ENCODE measurements around the gene CRYBB1.

CRYBB1 gene

DNA sequence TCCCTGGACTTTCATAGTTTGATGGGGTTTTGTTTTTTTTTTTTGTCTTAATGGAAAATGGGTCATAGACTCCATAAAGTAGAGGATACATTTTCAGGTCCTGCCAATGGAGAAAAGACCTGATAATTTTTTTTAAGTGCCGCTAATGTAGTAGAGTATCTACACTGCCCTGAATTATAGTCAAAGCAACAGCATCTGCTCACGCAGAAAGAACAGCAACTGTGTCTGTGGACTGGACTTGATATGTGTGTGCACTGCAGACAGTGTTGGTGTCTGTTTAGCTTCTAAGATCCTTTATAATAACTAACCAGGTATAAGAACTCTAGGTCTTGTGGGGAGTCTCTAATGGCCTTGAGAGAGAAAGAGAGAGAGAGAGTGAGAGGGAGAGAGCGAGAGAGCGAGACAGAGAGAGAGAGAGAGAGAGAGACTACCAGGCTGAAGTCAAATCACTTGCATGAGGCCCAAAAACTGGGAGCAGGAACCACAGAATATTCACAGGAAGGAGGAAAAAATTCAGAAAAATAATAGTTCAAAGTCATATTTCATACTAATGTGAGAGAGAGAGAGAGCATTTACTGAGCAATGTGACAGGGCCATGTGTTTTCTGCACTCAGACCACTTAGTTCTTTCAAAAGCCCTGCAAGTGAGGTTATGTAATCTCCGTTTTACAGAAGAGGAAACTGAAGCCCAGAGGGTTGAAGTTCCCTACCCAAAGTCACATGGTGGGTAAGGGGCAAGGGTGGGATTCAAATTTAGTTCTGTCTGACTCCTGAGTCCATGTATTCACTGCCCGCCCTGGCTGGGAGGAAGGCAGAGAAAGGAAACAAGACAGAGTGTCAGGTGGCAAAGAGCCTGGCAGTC lies 30.9 kb upstream of the CRYBB1 start:
- Histone ChIP-seq H3K9me3 (ENCODE audit: insufficient read depth, low read length, severe bottlenecking) (no peaks in the 10 kb centered on the region), H3K4me2 (ENCODE audit: insufficient read depth, low read length) (no peak overlapping the region), H3K4me1 (ENCODE audit: insufficient read depth, low read length) (peaks cover 42% of the 10 kb centered on the region), H3K79me2 (ENCODE audit: insufficient read depth, low read length) (no peaks in the 10 kb centered on the region), H3K36me3 (ENCODE audit: insufficient read depth, low read length) (no peaks in the 10 kb centered on the region), H4K20me1 (ENCODE audit: insufficient read depth, low read length) (no peaks in the 10 kb centered on the region), H3K9ac (ENCODE audit: low read depth, low read length) (no peak overlapping the region), H2AFZ (ENCODE audit: low read depth, low read length) (no peak overlapping the region), H3K27ac (ENCODE audit: low read length) (peak overlapping the region; percentile 59), H3K27me3 (ENCODE audit: insufficient read depth, low read length, poor library complexity) (peaks cover 5% of the 10 kb centered on the region), H3K4me3 (ENCODE audit: low read depth in 1 of 2, low read length in 2 of 2) (no peak overlapping the region)
- TF ChIP-seq EZH2 (IDR thresholded peaks at IDR 0.05; ENCODE audit: borderline replicate concordance, low read depth, low read length, severe bottlenecking) = no peak
- TF ChIP-seq, protein P1, sequence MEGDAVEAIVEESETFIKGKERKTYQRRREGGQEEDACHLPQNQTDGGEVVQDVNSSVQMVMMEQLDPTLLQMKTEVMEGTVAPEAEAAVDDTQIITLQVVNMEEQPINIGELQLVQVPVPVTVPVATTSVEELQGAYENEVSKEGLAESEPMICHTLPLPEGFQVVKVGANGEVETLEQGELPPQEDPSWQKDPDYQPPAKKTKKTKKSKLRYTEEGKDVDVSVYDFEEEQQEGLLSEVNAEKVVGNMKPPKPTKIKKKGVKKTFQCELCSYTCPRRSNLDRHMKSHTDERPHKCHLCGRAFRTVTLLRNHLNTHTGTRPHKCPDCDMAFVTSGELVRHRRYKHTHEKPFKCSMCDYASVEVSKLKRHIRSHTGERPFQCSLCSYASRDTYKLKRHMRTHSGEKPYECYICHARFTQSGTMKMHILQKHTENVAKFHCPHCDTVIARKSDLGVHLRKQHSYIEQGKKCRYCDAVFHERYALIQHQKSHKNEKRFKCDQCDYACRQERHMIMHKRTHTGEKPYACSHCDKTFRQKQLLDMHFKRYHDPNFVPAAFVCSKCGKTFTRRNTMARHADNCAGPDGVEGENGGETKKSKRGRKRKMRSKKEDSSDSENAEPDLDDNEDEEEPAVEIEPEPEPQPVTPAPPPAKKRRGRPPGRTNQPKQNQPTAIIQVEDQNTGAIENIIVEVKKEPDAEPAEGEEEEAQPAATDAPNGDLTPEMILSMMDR (IDR thresholded peaks at IDR 0.05; ENCODE audit: borderline replicate concordance, extremely low read depth, low read length, poor library complexity, severe bottlenecking) = no peak
- ATAC-seq (ENCODE audit: insufficient read depth, low read depth) (no peak), DNase-seq (no peak)

DNA sequence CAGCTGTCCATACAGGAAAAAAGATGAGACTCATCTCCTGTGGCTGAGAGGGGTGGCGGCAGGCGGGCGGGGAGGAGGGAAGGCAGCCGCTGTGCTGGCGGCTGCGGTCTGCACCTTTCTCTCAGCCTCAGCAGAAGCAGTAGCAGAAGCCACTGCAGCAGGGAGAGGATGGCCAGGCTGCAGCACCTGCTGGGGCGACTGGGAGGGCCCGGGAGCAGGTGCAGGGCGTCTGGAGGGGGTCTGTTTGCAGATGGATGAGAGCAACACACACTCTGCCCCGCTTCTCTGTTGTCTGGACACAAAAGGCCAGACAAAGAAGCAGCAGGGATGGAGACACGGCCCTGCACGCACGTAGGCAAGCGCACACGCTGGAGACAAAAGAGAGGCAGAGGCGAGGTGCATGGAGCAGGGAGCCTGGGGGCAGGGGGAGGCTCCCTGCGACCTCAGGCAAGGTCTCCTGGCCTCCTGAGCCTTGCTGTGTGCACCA lies 30.2 kb upstream of the CRYBB1 start:
- Histone ChIP-seq H3K4me2 (ENCODE audit: insufficient read depth, low read length) (peak overlapping the region; percentile 20; the same call in 1 of the 2 replicates), H3K36me3 (ENCODE audit: insufficient read depth, low read length) (no peaks in the 10 kb centered on the region), H3K4me3 (ENCODE audit: low read depth in 1 of 2, low read length in 2 of 2) (no peak overlapping the region), H3K9me3 (ENCODE audit: insufficient read depth, low read length, severe bottlenecking) (no peaks in the 10 kb centered on the region), H4K20me1 (ENCODE audit: insufficient read depth, low read length) (no peaks in the 10 kb centered on the region), H3K4me1 (ENCODE audit: insufficient read depth, low read length) (peaks cover 49% of the 10 kb centered on the region), H3K9ac (ENCODE audit: low read depth, low read length) (no peak overlapping the region), H3K27ac (ENCODE audit: low read length) (peak overlapping the region; percentile 59), H2AFZ (ENCODE audit: low read depth, low read length) (no peak overlapping the region), H3K27me3 (ENCODE audit: insufficient read depth, low read length, poor library complexity) (peaks cover 1% of the 10 kb centered on the region), H3K79me2 (ENCODE audit: insufficient read depth, low read length) (no peaks in the 10 kb centered on the region)
- DNase-seq (peak; percentile 83), ATAC-seq (ENCODE audit: insufficient read depth, low read depth) (peak; percentile 82)
- no peak for TF ChIP-seq EZH2 (IDR thresholded peaks at IDR 0.05; ENCODE audit: borderline replicate concordance, low read depth, low read length, severe bottlenecking)
- TF ChIP-seq, protein P1 (IDR thresholded peaks at IDR 0.05; ENCODE audit: borderline replicate concordance, extremely low read depth, low read length, poor library complexity, severe bottlenecking) = no peak

DNA sequence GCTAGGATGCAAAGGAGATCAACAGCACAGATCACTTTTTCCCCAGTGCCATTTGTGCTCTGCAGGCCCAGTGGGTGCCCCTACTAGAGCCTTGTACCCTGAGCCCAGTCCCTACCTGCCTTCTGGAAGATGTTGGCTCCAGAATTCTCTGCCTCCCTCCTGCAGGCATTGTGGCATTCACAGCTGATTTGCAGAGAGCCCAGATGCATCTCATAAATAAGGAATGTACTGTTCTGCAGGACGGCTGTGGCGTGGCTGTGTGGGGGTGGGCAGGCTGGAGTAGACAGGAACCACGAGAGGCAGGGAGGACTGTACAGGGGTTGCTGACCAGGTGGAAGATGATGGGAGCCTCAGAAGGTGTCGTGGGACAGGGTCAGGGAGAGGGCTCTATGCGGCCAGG lies 28.3 kb upstream of the CRYBB1 start:
- H3K4me2 ChIP-seq (ENCODE audit: insufficient read depth, low read length) = no peak overlapping the region
- no peaks in the 10 kb centered on the region for H3K36me3 ChIP-seq (ENCODE audit: insufficient read depth, low read length)
- peaks cover 68% of the 10 kb centered on the region for H3K4me1 ChIP-seq (ENCODE audit: insufficient read depth, low read length)
- DNase-seq = no peak
- TF ChIP-seq EZH2 (IDR thresholded peaks at IDR 0.05; ENCODE audit: borderline replicate concordance, low read depth, low read length, severe bottlenecking) = no peak
- TF ChIP-seq, protein P1 (IDR thresholded peaks at IDR 0.05; ENCODE audit: borderline replicate concordance, extremely low read depth, low read length, poor library complexity, severe bottlenecking) = no peak
- H3K9me3 ChIP-seq (ENCODE audit: insufficient read depth, low read length, severe bottlenecking) = no peaks in the 10 kb centered on the region
- H3K4me3 ChIP-seq (ENCODE audit: low read depth in 1 of 2, low read length in 2 of 2) = no peak overlapping the region
- no peaks in the 10 kb centered on the region for H3K79me2 ChIP-seq (ENCODE audit: insufficient read depth, low read length)
- no peak for ATAC-seq (ENCODE audit: insufficient read depth, low read depth)
- H3K9ac ChIP-seq (ENCODE audit: low read depth, low read length) = no peak overlapping the region
- H3K27ac ChIP-seq (ENCODE audit: low read length) = no peak overlapping the region
- H4K20me1 ChIP-seq (ENCODE audit: insufficient read depth, low read length) = no peaks in the 10 kb centered on the region
- H3K27me3 ChIP-seq (ENCODE audit: insufficient read depth, low read length, poor library complexity) = no peaks in the 10 kb centered on the region
- H2AFZ ChIP-seq (ENCODE audit: low read depth, low read length) = no peak overlapping the region

Data from DND-41 (cell line).